GM13976 (cell line): ENCODE data around the gene MIR17HG.

Source experiments
- DNase-seq: peaks from one replicate; pipeline ENCODE4 v3.0.0; 2012; ENCODE audit warnings: low spot score
- in situ Hi-C: fragments of 300-500 bp; cut with MboI; formaldehyde crosslinking; loops from one replicate; pipeline ENCODE4 v1.12.0; 2022; ENCODE audit warnings: low sequenced_read_pairs, mixed read lengths, inconsistent platforms; ENCODE audit not compliant: unreplicated experiment
- TF ChIP-seq, protein P1 (sequence below): IDR thresholded peaks from 2 replicates; pipeline ENCODE4 v1.5.1; 2012; ENCODE audit warnings: borderline replicate concordance, mild to moderate bottlenecking; ENCODE audit not compliant: insufficient read depth; ENCODE audit errors: extremely low read depth, missing control alignments, control extremely low read depth

Gene MIR17HG

DNA sequence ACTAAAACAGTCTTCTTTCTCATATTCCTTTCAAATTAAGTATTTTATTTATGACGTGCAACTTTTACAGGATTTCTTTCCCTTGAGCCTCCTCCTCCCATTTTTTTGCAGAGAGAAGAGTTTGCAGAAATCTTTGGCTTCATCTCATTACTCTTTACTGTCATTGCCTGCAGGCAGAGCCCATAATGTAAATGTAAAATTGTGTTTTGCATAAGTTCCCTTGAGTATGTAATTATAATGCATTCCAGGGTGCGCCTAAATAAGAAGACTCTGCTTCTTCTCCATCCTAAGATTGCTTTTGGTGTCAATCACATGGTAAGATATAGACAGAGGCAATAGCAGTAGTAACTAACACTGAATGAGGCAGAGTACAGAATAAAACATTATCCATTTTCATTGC is 23.0 kb downstream of the MIR17HG start:
- in situ Hi-C loops, result no loop called here
- DNase-seq, result no peak
- TF ChIP-seq, protein P1, sequence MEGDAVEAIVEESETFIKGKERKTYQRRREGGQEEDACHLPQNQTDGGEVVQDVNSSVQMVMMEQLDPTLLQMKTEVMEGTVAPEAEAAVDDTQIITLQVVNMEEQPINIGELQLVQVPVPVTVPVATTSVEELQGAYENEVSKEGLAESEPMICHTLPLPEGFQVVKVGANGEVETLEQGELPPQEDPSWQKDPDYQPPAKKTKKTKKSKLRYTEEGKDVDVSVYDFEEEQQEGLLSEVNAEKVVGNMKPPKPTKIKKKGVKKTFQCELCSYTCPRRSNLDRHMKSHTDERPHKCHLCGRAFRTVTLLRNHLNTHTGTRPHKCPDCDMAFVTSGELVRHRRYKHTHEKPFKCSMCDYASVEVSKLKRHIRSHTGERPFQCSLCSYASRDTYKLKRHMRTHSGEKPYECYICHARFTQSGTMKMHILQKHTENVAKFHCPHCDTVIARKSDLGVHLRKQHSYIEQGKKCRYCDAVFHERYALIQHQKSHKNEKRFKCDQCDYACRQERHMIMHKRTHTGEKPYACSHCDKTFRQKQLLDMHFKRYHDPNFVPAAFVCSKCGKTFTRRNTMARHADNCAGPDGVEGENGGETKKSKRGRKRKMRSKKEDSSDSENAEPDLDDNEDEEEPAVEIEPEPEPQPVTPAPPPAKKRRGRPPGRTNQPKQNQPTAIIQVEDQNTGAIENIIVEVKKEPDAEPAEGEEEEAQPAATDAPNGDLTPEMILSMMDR, result no peak

DNA sequence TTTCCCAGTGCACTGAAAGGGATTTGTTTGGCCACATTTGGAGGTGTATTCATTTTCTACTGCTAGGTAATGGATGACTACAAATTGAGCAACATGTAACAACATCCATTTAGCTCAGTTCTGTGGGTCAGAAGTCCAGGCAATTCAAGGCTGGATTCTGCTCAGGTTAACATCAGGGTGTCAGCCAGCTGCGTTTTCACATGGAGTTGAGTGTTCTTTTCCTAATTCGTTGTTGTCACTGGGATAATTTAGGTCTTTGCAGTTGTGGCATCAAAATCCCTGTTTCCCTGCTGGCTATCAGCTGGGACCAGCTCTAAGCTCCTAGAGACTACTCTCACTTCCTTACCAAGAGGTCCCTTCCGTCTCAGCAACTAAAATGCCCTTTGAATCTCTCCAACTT is 25.4 kb downstream of the MIR17HG start:
- TF ChIP-seq, protein P1, result no peak
- in situ Hi-C loops, result no loop called here

DNA sequence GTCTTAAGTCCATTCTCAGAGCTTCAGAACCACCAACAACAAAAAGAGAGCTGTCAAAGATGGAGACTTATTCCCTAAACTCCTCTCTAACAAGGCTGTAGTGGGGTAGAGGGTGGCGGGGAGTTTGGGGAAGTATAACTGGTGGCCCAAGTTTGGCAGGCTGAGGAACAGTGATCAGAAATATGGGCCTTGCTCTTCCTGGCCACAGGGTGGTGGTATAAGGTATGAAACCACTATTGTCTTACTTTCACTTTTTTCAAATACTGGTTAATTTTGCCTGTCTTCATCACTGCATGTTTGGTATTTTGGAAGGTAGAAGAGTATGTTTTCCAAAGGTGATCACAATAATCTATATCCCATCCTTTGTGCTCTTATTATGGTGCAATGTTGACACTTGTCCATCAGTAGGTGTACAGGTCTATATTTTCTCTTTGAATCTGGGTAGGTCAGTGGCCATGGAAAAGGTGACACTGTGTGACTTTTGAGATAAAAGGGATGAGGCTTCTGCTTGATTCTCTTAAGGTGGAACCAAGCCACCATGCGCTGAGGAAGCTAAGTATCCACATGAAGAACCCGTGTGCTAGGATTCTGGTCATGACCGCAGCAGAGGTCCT is 27.7 kb downstream of the MIR17HG start:
- peak; percentile 51 for DNase-seq
- in situ Hi-C loops, result no loop called here
- TF ChIP-seq, protein P1, result peak; percentile 65

More for the DNA sequence above, 25.4 kb downstream of the MIR17HG start:
- no peak for DNase-seq

DNA sequence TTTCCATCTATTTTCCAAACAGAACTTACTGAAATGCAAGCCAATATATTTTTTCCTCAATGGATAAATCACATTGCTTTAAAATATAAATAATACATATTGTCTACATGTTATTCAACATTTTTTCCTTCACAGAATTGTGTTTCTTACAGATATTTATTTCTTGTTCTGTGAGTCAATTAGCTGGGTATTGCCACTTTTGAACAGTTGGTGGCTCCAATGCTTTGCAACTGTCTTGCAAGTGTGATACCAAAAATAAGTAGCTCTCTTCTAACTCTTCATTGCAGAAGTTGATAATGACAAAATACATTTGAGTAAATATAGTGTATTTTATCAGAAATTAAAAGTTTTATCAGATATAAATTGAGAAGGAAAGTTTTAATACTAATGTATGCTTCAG is 33.9 kb downstream of the MIR17HG start:
- no peak for DNase-seq
- in situ Hi-C loops, result loop anchor here (10.0 kb wide), 1 partner anchor 343 kb away; no protein-coding TSS in a partner anchor
- TF ChIP-seq, protein P1, result peak; percentile 18

DNA sequence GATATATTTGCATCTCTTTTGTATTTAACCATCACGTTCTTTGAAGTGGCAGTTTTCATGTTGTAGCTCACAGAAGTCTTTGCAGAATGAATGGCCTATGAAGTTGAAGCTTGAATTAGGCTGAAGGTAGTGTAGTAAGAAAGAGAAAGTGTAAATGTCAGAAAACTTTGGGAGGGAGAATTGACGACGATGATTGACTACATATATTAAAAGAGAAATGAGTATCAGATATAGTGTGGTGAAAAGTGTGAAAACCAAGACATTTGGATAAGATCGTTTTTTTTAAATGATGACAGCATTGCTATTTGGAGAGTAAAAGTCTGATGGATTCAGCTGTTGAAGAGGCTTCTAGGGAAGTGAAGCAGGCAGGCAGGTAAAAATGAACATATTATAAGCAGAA is 36.3 kb downstream of the MIR17HG start:
- in situ Hi-C loops, result loop anchor here (10.0 kb wide), 1 partner anchor 341 kb away; no protein-coding TSS in a partner anchor
- DNase-seq, result no peak
- TF ChIP-seq, protein P1, result no peak

DNA sequence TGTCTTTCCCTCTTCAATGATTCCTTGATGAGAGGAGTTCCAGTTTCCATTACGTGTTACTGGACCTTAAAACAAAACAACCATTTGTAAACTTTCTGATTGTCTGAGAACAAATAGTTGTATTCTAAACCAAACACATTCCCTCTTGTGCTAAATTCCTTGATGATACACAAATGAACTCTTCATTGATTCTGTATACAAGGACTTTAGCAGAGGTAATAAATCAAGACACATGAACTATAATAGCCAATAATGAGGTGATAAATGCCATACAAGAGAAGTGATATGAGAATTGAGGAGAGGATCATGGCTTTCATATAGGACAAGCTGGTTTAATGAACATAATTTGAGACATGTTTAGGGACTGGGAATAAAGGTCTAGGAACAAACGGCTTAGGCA is 37.4 kb downstream of the MIR17HG start:
- DNase-seq, result no peak
- in situ Hi-C loops, result loop anchor here (10.0 kb wide), 1 partner anchor 340 kb away; no protein-coding TSS in a partner anchor
- TF ChIP-seq, protein P1, result no peak
